ENCODE measurements around the gene CD59.

GRCh38 chr11:33668951-33669596 is 67.1 kb downstream of the CD59 start:
- TF ChIP-seq POLR2AphosphoS5 (IDR thresholded peaks at IDR 0.05; ENCODE audit: low read length) (no peak), MYC (IDR thresholded peaks at IDR 0.05; ENCODE audit: insufficient read depth, insufficient read length, insufficient replicate concordance, low read length, severe bottlenecking) (no peak), STAT3 (IDR thresholded peaks at IDR 0.05; ENCODE audit: low read depth, low read length) (no peak), SIX5 (IDR thresholded peaks at IDR 0.05; ENCODE audit: low read depth, low read length, severe bottlenecking) (no peak), ESRRA (IDR thresholded peaks at IDR 0.05; ENCODE audit: low read length) (no peak), SUPT20H (IDR thresholded peaks at IDR 0.05; ENCODE audit: borderline replicate concordance, control insufficient read depth, low read depth, low read length) (no peak), TARDBP (IDR thresholded peaks at IDR 0.05; ENCODE audit: borderline replicate concordance) (no peak), POLR2A (IDR thresholded peaks at IDR 0.05; ENCODE audit: low read depth, low read length) (no peak)
- TF ChIP-seq, protein P1, sequence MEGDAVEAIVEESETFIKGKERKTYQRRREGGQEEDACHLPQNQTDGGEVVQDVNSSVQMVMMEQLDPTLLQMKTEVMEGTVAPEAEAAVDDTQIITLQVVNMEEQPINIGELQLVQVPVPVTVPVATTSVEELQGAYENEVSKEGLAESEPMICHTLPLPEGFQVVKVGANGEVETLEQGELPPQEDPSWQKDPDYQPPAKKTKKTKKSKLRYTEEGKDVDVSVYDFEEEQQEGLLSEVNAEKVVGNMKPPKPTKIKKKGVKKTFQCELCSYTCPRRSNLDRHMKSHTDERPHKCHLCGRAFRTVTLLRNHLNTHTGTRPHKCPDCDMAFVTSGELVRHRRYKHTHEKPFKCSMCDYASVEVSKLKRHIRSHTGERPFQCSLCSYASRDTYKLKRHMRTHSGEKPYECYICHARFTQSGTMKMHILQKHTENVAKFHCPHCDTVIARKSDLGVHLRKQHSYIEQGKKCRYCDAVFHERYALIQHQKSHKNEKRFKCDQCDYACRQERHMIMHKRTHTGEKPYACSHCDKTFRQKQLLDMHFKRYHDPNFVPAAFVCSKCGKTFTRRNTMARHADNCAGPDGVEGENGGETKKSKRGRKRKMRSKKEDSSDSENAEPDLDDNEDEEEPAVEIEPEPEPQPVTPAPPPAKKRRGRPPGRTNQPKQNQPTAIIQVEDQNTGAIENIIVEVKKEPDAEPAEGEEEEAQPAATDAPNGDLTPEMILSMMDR (IDR thresholded peaks at IDR 0.05 in 2 of 3, conservative IDR thresholded peaks at IDR 0.05 in 1 of 3; ENCODE audit: control insufficient read depth in 2 of 3, extremely low read depth in 1 of 3, insufficient read depth in 1 of 3, low read depth in 3 of 3, low read length in 3 of 3), result no peak
